Measurements from ENCODE around the gene FXYD6.

DNA sequence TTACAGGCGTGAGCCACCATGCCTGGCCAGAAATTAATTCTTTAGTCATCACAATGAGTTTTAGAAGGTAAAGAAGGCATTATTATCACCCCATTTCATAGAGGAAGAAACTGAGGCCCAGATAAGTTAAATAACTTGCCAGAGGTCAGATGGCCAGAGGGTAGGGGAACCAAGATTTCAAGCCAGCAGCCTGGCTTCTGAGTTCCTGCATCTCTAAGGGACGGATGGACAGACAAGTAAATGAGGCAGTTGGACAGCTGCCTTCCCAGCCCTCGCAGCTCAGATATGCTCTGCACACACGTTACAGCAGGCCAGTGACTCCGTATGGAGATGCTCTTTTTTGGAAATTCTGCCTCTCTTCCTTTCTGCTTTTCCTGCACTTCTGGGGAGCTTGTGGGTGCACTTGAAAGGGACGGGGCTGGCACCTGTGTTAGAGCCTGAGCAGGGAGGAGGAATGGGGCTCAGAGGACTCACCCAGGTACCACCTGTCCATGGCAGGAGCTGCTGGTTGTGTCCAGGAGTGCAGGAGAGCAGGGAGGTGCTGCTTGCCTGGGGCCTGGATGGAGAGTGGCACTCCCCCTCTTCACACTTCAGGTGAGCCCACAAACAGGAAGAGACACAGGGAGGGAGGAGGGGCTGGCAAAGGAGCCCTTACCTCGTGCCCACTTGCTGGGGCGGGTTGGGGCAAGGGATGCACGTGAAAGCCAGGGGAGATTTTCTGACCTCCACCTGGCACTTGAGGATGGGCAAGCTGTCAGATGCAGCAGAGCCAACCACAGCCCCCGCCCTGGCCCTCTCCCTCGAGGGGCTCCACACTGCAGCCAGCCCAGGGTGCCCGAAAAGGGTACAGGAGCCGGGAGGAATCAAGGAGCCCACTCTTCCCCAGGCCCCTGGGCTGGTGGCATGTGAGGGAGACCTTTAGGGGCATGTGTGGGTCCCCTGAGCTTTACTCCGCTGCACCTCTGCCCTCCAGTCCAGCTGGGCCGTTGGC, 48.6 kb downstream of the FXYD6 start:
- TF ChIP-seq SUZ12 (IDR thresholded peaks at IDR 0.05; ENCODE audit: extremely low read depth, insufficient read depth, insufficient read length) (no peak), ZNF274 (IDR thresholded peaks at IDR 0.05; ENCODE audit: low read depth, low read length) (no peak)
